NK-92 treated with Interleukin-12 subunit alpha and Interleukin-12 subunit beta, amount 100 ng/mL, for 24 hours (cell line): ENCODE measurements around the gene CPE.
"Not testable (repeated sequence)": the region's sequence is repeated elsewhere in the genome, so short reads cannot be mapped to it uniquely, and the experiment has no call there.

ENCODE experiments used
- DNase-seq: peaks from one replicate; lab custom pipeline; 2025; lab: John Stamatoyannopoulos, UW

The CPE gene

DNA sequence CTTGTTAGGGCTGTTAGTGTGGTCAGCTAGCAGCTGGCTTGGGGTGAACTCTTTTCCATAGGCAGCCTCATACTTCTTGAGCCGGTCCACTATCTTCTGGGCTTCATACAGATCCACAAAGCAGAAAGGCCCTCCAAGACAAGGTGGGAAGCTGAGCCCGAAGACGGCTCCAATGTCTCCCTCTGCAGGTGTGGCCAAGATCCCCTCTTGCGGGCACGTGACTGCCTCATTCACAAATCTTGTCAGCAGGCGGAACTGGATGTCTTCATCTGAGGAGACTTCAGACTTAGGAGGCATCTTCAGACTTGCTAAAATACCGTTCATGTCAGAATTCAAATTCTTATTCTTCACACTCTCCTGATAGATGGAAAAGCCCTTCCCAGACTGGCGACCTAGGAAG, 25.3 kb downstream of the CPE start:
- DNase-seq, result no peak

DNA sequence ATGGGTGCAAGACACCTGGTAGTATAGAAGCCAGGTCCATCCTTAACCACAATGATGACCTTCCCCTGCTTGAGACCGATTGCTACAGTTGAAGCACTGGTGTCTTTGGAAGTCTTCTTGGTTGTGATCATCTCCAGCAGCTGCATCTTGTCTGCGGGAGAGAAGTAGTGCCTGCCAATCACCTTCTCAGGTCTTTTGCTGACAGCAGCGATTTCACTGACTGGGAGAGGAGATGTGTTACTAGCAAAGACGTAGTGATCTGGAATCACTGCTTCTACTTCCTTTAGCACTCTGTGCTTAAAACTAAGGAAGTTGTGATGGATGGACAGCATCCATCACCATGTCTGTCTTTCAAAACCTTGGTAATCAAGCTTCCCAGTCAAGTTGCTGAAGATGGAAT, 25.9 kb downstream of the CPE start:
- DNase-seq, result no peak

GRCh38 chr4:165410214-165410613, 31.4 kb downstream of the CPE start:
- DNase-seq, result no peak

GRCh38 chr4:165415910-165416309, 37.1 kb downstream of the CPE start:
- DNase-seq, result no peak

- DNase-seq, result no peak
These were observed 39.3 kb downstream of the CPE start for GRCh38 chr4:165418073-165418472.

- DNase-seq, result no peak
These were observed 46.8 kb downstream of the CPE start for GRCh38 chr4:165425629-165426028.

DNA sequence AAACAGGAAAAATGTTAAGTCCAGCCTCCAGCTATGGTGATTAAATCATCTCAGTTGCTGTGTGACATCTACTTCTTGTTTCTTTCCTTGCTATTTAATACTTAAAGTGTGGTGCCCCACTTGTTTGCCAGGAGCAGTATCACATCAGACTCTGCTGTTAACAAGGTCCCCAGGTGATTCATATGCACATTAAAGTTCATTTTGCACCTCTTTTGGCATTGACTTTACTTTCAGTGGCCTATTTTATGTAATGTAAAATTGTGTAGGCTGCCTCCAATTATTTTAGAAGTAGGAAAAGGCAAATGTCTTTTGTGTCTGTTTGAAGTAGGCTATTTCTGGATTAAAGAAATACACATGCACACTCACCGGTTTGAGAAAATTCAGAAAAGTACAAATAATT, 47.5 kb downstream of the CPE start:
- no peak for DNase-seq

DNA sequence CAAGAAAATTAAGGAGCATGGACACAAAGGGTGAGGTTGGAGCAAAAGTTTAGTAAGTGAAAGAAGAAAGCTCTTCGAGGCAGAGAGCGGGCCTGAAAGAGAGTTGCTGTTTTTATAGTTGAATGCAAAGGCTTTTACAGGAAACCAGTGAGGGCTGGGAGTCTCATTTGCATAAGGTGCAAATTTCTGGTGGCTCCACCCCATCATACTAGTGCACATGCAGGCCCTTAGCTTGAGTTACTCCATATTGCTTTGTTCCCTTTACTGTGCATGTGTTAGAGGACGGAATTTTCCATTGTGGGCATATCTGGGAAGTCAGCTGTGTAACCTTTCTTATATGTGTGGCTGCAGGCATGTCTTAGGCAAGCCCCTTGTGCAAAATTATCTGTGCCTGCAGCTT, 48.0 kb downstream of the CPE start:
- no peak for DNase-seq

GRCh38 chr4:165428957-165429356, 50.1 kb downstream of the CPE start:
- no peak for DNase-seq

DNA sequence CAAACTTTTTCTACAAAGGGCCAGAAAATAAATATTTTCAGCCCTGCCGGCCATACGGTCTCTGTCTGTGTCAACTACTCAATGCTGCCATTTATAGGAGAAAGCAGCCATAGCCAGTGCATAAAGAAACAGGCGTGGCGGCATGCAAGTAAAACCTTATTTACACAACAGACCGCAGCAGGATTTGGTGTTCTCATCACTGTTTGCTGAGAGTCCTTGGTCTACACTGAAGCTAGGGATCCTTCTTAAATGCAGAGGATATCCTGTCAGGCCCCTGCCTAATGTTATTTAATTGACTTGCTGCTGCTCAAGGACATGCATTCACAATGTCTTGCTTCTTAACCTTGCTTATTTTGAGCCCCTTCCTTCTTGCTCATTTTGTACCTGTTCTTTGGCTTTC, 54.7 kb downstream of the CPE start:
- DNase-seq, result no peak

GRCh38 chr4:165437691-165438090, 58.9 kb downstream of the CPE start:
- no peak for DNase-seq

GRCh38 chr4:165439344-165439743, 60.5 kb downstream of the CPE start:
- DNase-seq, result no peak

DNA sequence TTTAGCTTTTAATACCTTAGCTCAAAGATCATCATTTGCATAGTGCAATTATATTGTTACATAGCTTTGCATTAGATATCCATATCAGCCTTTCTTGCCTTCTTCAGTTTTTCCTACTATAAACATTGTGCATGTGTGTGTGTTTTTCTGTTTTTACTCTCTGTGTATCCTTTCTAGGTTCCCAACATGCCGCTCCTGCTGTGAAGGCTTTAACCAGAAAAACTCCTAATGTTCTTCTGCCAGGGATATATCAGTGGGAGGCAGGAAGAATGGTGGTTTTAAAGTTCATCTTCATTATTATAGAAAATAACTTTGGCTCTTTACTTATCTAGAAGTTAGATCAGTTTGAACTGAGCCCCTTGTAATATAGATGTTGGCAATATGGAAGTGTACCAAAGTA, 61.2 kb downstream of the CPE start:
- no peak for DNase-seq

DNA sequence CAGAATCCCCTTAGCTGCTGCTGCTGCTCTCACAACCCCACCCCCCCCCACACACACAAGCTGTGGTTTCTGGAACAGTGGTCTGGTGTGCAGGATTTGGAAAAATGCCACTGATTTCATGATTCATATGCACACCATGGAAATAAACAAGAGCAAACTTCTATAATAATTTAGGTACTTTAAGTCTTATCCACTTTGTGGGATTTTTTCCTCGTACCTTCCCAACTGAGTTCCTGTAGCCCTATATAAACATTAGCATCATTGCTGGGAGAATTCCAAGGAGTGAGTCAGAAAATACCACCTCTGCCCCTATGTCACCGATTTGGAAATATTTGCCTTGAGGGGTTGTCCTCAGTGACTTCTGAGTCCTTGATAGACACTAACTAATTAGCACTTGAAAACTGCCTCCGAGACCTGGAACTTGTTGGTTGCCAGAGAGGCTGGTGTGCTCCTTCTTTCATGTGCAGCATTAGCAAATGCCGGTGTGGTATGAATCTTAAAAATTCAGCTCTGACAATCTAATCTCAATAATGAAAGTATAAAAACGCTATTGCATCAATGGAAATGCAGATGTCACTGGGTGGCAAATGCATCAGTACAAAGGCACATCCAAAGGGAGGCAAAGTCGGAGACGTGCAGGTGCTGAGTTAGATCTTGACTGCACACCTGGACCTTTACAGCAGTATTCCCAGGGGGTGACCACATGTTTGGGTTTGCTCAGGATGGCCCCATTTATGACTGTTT, 61.8 kb downstream of the CPE start:
- DNase-seq, result no peak

DNA sequence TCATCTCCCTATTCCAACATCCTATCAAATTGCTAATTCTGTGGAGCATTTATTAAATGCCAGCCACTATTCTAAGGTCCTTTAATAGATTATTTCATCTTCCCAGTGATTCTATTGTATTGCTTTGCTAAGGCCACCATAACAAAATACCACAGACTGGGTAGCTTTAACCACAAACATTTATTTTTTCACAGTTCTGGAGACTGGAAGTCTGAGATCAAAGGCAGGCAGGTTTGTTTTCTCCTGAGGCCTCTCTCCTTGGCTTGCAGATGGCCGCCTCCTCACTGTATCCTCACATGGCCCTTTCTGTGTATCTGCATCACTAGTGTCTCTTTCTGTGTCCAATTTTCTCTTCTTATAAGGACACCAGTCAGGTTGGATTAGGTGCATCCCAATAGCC, 64.5 kb downstream of the CPE start:
- DNase-seq, result no peak

DNA sequence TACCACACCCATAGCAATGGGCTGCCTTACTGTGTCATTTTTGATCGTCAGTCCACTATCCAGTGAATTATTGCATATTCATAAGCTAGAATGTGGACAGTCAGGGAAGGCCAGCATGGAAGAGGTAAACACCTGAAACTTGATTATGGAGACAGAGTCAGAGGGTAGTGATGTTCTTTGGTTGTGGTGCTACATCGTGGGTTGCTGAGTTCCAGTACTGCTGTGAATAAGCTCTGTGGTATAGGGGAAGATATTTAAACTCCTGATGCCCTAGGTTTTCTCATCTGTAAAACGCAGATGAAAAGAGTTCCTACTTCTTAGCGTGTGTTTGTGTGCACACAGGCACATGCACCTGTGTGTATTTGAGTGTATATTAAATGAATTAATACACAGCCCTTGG, 69.9 kb downstream of the CPE start:
- DNase-seq, result no peak

- DNase-seq, result no peak
These were observed 70.5 kb downstream of the CPE start for GRCh38 chr4:165449333-165449732.

DNA sequence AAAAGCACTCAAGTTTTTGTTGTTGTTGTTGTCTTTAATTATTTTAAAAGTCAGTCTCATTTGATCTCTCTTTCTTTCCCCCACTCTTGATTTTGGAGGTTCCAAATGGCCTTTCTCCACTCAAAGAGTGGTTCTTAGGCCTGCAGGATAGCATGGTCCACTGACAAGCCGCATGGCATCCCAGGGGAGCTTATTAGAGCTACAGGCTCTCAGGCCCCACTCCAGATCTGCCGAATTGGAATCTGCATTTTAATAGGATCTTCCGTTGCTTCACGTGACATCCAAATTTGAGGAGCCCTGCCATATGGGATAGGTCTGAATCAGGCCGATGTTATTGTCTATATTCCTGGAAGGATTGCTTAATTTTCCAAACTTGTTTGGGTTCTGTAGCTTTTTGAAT, 72.1 kb downstream of the CPE start:
- DNase-seq, result no peak

DNA sequence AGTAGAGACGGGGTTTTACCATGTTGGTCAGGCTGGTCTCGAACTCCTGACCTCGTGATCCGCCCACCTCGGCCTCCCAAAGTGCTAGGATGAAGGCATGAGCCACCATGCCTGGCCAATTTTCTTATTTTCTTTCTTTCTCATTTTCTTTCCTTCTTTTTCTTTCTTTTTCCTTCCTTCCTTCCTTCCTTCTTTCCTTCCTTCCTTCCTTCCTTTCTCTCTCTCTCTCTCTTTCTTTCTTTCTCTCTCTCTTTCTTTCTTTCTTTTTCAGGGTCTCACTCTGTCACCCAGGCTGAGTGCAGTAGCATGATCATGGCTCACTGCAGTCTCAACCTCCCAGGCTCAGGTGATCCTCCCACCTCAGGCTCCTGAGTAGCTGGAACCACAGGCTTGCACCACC, 74.3 kb downstream of the CPE start:
- not testable (repeated sequence) for DNase-seq

DNA sequence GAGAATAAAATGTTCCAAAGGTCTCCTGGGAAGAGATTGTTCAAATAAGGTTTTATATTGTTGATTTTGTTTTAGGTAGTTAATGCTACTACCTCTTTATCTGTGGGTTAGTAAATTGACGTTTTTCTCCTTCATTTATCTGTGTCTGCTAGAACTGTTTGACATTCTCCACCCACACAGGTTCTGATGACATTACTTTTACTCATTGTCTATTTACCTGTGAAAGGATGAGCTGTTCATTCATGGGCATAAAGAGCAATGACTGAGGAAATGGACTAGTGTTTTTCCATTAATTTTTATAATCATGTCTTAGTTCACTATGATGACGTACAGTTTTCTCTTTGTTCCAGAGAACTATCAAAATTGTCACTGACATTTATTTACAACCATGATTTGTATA, 75.6 kb downstream of the CPE start:
- DNase-seq, result no peak

DNA sequence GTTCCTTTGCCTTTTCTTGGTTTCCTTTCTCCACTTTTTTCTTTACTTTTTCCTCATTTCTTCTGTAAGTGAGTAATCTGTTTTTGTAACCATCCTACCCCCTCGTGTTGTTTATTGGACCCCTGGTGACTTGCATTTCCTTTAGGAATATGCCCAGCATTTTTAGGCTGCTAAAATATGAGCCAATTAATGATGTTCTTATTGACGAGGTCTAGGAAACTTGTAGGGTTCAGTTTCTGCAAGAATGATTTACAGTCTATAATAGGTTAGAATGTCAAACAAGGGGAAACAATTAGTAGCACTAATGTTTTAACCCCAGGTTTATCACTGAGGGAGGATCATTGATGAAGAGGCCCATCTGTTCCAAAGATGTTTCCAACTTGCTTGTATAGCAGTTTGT, 79.0 kb downstream of the CPE start:
- DNase-seq, result no peak

DNA sequence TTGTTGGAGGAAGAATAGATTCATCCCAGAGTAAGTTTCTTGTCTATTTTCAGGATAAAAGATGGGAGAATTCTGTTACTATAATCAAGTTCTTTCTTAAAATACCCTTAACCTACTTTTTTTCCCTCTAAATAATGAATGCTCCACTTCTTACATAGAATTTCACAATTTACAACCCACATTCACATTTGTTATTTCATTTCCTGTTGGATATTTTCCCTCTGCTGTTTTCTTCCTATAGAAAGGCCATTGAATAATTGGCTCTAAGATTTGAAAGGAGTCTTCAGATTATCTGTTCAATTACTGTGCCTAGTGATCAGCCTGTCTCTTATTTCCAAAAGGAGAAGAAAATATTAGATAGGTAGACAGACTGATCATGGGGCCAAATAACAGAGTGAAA, 79.7 kb downstream of the CPE start:
- no peak for DNase-seq

DNA sequence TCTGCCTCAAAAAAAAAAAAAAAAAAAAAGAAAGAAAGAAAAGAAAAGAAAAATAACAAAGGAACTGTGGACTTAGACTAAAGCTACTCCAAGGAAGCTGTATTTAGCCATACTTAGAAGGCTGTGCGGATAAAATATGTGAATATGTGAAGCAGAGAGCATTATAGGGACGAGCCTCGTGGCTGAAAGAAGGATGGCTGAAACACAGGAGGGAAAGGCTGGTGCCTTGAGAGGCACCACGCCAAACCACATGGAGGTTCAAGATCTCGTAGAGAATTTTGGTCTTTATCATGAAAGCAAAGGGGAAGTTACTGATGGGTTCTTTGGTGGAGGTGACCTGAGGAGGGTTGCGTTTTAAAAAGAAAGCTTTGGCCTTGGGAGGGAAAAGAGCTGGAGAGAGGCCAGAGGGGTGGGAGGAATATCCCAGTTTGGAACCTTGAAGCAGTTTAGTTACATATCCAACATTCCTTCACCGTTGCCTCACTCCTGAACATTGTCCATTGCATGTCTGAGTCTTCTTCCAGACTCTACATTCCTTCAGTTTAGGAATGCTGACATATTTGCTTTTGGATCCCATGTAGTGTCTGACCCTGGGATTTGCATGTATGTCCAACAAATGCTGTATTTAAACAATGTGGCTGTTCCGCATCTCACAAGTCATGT, 82.5 kb downstream of the CPE start:
- no peak for DNase-seq

DNA sequence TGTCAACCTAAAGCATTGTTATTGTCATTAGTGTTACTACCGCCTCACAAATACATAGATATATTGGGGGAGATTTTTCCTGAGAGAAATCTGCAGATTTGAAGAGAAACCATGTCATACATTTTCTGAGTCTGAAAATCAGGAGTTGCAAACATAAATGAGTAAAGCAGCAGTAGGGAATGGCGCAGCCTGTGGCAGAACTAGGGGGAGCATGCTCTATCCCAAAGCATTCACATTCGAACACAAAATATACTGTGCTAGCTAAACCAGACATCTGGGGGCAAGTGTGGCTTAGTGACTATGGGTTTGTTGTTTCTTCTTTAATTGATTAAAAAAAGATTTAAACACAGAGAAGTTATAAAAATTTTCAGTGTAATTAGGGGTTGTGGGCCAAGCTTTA, 83.2 kb downstream of the CPE start:
- no peak for DNase-seq
